GM15510 (cell line): ENCODE data around the gene KAZN.

Experiments used
- POLR2A ChIP-seq: IDR thresholded peaks from 3 replicates; pipeline ENCODE4 v1.6.1; 2011; ENCODE audit warnings: borderline replicate concordance; ENCODE audit not compliant: insufficient read length; ENCODE audit errors: extremely low read depth

Gene KAZN

DNA sequence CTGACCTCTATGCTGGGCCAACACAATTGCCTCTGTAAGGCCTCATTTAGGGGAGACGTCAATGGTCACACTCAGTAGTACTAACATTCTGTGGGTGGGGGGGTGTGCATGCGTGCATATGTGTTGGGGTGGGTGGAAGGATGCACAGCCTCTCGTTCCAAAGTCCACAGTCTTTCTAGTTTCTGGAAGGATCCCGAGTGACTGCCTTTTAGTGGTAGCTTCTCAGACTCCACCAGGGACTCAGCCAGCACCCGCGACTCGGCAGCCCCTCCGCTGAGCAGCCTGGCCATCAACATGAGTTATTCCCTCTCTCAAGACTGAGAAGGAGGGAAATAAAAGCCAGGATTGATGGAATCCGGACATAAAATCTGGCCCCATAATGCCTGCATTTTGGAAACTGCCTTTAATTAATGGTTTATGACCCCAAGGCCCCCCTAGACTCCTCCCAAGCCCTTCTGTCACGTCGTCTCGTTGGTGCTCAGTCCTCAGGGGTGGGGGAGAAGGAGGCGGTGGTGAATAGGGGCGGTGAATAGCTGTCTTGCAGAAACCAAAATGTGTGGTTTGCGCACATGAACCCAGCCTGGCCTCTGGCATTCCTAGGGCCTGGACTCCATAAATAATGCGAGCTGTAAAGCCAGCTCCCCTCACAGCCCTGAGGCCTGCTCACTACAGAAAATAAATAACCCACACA, 489.9 kb downstream of the KAZN start:
- no peak for TF ChIP-seq POLR2A

DNA sequence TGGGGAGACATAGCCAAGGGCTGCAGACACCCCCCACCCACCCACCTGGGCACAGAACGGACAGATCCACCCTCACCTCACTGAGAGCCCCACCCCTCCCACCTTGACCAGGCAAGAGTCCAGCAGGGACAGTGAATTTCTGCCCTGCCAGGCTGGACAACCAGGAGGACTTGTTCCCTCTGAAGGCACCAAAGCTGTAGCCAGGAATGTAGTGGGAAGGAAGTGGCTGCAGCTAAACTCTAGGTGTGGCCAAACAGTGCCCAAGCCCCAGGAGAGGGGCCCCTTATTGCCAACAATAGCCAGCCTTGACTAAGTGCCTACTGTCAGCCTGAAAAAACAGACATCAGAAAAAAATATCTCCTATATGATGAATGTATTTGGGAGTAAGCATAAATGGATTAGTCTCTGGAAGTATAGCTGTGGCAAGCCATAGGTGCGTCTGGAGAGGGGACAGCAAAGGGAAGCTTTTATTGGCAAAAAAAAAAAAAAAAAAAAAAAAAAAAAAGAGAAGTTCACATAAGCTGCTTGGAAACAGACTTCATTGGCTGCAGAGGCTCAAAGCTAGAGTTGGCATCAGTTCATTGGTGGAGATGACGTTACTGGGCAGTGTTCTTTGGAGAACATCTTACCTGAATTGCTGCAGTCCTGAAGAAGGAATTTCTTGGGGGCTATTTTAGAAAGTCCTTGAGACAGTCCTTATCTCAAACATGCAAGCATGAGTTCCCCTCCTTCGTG, 490.9 kb downstream of the KAZN start:
- no peak for TF ChIP-seq POLR2A

DNA sequence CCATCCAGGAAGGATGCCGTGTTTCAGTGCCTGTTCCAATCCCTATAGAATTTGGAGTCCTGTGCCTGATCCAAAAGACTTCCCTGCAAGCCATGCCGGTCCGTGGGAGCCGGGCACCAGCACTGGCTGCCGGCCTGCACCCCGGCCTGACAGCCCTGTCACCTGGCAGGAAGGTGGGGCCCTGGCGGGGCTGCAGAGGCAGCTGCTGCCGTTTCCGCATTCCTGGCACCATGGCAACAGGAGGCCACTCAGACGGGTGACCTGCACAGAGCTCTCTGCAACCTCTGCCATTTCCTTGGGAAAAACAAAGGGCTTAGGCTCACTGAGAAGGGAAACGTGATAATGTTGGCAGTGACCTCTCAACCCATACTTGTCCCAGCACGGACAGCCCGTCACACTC, 491.9 kb downstream of the KAZN start:
- no peak for TF ChIP-seq POLR2A

DNA sequence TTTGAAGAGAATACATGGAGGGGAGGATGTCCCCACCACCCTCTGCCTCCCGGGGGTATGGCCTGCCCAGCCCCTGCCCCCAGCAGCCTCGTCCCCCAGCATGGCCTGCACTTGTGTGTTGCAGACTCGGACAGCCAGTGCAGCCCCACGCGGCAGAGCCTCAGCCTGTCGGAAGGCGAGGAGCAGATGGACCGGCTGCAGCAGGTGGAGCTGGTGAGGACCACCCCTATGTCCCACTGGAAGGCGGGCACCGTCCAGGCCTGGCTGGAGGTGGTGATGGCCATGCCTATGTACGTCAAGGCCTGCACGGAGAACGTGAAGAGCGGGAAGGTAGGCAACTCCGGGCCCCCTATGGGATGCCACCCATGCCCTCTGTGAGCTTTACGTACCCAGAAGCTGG, 495.6 kb downstream of the KAZN start:
- no peak for TF ChIP-seq POLR2A

DNA sequence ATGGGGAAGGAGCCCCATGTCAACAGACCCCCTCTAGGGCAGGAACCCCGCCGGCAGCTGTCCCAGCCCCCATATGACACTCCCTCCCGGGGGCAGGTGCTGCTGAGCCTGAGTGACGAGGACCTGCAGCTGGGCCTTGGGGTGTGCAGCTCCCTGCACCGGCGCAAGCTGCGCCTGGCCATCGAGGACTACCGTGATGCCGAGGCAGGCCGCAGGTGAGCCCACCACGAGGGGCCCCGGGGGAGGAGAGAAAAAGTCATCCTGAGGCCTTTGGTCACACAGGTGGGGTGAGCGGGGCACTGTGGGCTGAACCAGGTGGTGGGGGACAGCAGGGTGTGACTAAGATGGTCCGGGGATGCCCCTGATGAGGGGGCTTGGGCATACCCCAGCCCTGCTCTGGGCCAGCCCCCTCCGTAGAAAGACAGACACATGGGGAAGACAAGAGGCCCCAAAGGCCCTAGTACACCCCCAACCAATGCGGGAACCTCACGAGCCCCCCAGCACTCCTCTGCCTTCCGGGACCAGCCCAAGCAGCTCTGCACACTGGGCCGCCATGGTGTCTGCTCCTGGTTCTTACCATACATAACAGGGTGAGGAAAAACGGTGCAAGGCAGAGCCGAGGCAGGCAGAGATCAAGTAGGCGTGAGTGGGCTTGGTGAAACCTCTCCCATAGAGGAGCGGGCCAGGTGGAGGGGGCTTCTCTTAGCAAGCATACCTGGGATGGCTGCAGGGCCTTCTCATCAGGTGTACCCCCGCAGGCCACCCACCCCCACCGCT, 496.4 kb downstream of the KAZN start:
- TF ChIP-seq POLR2A: no peak

DNA sequence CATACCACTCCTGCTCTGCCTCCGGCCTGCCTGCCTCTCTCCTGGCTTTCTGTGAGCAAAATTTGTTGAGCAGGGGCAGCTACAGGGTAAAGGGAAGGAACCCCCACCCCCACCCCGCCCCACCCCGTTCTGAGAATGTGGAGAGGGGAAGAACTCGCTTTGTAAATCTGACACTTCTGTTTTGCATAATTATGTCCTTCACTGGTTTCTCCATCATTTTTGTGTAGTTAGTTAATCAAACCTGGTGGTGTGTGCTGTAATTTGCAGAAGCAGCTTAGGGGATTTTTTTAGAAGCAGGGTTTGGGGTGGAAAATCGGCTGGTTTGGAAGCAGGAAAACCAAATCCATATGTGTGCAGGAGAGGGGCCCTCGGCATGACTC, 497.0 kb downstream of the KAZN start:
- no peak for TF ChIP-seq POLR2A

DNA sequence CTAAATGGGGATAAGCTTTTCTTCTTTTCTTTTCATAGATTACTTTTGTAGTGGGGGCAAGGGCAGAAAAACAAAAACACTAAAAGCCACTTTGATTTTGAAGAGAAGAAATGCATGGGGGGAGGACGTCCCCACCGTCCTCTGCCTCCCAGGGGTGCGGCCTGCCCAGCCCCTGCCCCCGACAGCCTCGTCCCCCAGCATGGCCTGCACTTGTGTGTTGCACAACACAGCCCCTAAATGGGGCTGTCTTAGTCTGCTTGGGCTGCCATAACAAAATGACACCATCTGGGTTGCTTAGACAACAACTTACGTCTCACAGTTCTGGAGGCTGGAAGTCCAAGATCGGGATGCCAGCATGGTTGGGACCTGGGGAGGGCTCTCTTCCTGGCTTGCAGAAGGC, 497.8 kb downstream of the KAZN start:
- TF ChIP-seq POLR2A: no peak

DNA sequence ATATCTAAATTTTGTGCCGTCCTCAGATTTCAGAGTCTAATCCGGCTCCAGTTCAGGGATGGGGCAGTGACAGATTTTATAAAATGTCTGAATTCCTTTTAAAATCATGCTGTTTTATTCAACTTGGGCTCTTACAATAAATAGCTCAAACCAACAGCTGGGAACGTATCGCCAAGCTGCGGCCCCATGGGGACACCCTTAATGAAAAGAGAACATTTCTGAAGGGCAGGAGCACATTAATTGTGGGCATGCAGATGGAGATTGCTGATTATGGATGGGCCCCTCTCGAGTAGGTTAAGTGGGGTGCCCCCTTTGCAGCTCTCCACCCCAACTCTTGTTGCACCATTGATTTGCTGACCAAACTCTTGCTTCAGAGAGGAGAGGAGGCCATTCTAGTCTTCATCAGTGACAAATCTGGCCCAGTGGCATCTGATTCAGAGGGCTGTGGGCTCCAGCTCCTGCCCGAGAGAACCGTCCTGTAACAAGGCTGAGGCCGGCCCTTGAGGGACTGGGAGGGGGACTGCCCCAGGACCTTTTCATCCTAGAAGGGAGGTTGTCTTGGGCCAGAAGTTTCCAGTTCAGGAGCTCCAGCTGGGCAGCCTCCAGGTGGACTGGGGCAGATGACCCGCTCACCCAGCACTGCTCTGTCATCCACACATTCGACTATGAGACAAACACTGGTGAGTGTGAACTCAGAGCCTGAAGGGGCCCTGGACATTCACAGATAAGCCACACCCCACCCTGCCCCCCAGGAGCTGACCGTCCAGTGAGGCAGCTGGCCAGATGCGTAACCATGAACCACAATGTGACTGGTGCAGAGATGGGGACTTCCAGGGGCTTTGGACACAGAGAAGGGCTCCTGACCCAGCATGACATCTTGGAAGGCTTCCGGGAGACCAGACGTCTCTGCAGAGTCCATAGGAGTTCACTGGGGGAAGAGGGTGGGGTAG, 500.0 kb downstream of the KAZN start:
- TF ChIP-seq POLR2A: no peak

DNA sequence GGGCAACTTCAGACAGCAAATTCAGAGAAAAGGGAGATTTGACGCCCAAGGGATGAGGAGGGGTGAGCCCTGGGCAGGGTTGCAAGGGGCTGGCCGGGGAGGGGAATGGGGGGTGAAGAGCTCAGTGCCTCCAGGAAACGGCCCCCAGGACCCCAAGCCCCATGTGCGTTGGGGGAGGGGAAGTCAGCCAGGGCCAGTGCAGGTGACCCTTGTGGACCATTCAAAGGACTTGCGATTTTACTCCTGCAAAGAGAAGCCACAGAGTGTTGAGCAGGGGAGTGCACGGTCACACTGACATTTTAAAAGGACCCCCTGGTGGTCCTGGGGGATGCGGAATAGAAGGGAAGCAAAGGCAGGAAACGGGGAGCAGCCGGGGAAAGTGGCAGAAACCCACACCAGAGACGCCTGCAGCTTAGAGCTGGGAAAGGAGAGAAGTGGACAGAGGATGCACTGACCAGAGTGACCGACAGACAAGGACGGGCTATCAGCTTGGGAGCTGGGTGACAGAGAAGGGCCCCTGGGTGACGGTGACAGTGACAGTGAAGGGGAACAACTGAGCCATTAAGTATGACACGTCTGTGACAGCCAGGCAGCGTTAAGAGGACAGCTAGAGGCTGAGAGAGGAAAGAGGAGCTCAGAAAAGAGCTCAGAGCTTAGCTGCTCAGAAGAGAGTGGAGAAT, 501.1 kb downstream of the KAZN start:
- TF ChIP-seq POLR2A: no peak

DNA sequence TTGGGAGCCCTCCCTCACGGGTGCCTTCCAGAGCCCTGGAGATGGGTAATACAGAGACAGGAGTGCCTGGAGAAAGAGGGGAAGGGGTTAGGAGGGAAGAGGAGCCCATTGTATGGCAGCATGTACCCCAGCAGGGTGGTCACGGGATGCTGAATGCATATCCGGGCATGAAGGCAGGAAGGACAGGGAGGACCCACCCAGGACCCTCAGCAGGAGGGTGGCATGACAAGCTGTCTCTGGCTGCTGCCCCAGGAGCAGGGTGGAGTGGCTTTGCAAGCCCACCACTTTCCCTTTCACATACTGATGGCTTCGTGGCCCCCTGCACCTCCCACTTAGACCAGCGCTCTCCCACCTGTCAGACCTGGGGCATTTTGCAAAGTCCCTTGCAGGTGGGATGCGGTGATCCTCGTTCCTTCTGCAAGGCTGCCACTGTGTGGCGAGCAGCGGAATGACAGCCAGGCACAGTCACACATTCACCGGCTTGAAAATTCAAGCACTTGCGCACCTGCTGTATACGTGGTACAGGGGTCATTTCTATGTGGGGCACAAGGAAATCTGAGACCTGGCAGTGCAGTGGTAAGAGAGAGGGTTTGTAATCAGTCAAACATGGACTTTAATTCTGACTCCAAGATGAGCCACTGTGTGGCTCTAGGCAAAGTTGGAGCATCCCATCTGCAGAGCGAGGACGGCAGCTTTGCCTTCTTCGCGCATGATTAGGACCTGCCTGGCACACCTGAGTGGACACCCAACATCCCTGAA, 501.8 kb downstream of the KAZN start:
- no peak for TF ChIP-seq POLR2A

DNA sequence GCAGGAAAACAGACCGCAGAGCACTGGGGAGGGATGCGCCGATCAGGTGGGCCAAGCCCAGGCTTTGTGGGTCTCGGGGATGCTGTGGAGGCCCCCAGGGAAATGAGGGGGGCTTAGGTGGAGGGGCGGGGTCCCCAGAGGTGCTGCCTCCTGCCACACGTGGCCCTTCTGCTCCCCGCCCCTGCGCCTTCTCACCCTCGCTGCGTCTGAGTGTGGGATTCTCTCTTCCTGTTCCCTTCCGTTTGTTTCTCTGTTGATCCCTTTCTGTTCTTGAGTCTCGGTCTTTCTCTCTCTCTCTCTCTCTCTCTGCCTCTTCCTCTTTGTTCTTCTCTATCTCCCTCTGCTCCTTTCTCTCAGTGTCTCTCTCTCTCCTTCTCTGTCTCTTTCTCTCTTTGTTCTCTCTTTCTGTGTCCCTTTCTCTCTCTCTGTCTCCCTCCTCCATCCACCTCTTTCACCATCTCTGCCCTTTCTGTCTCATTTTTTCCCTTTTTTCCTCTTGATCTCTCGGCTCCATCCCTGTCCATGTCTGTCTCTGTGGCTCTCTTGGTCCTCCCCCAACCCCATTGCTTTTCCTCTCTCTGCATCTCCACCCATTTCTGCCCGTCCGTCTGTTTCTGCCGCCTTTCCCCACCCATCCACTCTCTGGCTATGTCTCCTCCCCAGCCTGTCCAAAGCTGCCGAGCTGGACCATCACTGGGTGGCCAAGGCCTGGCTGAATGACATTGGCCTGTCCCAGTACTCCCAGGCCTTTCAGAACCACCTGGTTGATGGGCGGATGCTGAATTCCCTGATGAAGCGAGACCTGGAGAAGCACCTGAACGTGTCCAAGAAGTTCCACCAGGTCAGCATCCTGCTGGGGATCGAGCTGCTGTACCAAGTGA, 502.6 kb downstream of the KAZN start:
- no peak for TF ChIP-seq POLR2A

DNA sequence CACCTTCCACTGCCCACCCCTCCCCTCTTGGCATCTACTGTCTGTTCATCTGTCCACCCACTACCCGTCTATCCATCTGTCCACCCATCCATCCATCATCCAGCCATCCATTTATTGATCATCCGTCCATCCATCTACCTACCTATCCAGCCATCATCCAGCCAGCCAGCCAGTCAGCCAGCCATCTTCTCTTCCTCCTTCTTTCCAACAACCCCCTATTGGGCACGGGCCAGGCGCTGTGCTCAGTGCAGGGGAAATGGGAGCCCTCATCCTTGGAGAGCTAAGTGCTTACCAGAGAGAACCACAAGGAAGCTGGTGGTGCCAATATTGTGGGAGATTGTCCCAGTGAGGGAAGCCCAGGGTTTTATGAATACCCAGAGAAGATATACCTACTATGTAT, 503.3 kb downstream of the KAZN start:
- TF ChIP-seq POLR2A: no peak
